Measurements from ENCODE around the gene PRMT2. TPM values are rescaled to one million over a fixed set of nuclear protein-coding genes. Genes with fewer than 3 reads are reported as not detected.

The PRMT2 gene
- total RNA-seq, 2 donors from 2014 or later = 73.6 to 87.1 TPM

DNA sequence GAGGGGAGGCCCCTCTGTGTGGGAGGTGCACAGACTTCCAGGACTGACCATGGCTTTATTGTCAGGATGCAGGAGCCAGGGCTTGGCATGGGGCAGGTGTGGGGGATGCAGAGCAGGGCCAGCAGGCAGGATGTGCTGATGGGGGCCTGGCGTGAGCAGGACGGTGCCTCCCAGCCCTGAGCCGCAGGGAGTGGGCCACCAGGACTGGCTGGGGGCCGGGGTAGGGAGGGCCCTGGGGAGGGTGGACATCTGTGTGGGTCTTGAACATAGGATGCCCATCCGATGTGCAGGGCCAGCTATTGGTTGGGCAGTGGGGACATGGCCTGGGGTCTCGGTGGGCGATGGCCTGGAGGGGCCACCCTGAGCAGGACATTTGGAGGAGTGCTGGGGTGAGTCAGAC, 15.6 kb downstream of the PRMT2 start:
- Mint-ChIP-seq H3K9me3 (peaks cover 27% of the 10 kb centered on the region), H3K4me3 (no peak overlapping the region), H3K4me1 (peaks cover 12% of the 10 kb centered on the region), H3K27ac (peak overlapping the region; percentile 44), H3K36me3 (ENCODE audit: low read depth) (peaks cover 90% of the 10 kb centered on the region), H3K27me3 (ENCODE audit: insufficient read depth) (no peaks in the 10 kb centered on the region)
- peaks cover 85% of the 10 kb centered on the region for H3K36me3 ChIP-seq (ENCODE audit: control insufficient read depth, insufficient read depth, low read length)
- 97 to 98% methylated on average over 6 to 7 of the region's 7 CpGs for WGBS, 2 experiments (ENCODE audit: insufficient coverage in 1 of 2, insufficient read length in 1 of 2)
- no peak overlapping the region for H3K9ac ChIP-seq (ENCODE audit: extremely low read depth, low read length, poor library complexity, severe bottlenecking)
- DNase-seq = no peak
- no peaks in the 10 kb centered on the region for H3K4me1 ChIP-seq (ENCODE audit: control insufficient read depth, insufficient read depth, low read length)
- H3K9me3 ChIP-seq (ENCODE audit: control insufficient read depth, low read length) = peaks cover 34% of the 10 kb centered on the region
- no peak for TF ChIP-seq CTCF (conservative IDR thresholded peaks at IDR 0.05)
- no peak overlapping the region for H3K27ac ChIP-seq (ENCODE audit: low read depth, low read length)
- no peaks in the 10 kb centered on the region for H3K27me3 ChIP-seq (ENCODE audit: control insufficient read depth, insufficient read depth, low read length, poor library complexity, severe bottlenecking)
- H3K4me3 ChIP-seq (ENCODE audit: low read length) = no peak overlapping the region

- H3K4me1 Mint-ChIP-seq = peaks cover 12% of the 10 kb centered on the region
- no peaks in the 10 kb centered on the region for H3K27me3 ChIP-seq (ENCODE audit: control insufficient read depth, insufficient read depth, low read length, poor library complexity, severe bottlenecking)
- no peaks in the 10 kb centered on the region for H3K4me1 ChIP-seq (ENCODE audit: control insufficient read depth, insufficient read depth, low read length)
- no peaks in the 10 kb centered on the region for H3K27me3 Mint-ChIP-seq (ENCODE audit: insufficient read depth)
- no peak for TF ChIP-seq CTCF (conservative IDR thresholded peaks at IDR 0.05)
- H3K9me3 ChIP-seq (ENCODE audit: control insufficient read depth, low read length) = peaks cover 44% of the 10 kb centered on the region
- H3K9me3 Mint-ChIP-seq = peaks cover 33% of the 10 kb centered on the region
- H3K27ac Mint-ChIP-seq = no peak overlapping the region
- H3K4me3 Mint-ChIP-seq = no peak overlapping the region
- H3K36me3 Mint-ChIP-seq (ENCODE audit: low read depth) = peaks cover 84% of the 10 kb centered on the region
- no peak overlapping the region for H3K9ac ChIP-seq (ENCODE audit: extremely low read depth, low read length, poor library complexity, severe bottlenecking)
- DNase-seq = no peak
- H3K27ac ChIP-seq (ENCODE audit: low read depth, low read length) = no peak overlapping the region
- no peak overlapping the region for H3K4me3 ChIP-seq (ENCODE audit: low read length)
- H3K36me3 ChIP-seq (ENCODE audit: control insufficient read depth, insufficient read depth, low read length) = peaks cover 82% of the 10 kb centered on the region
Measured at GRCh38 chr21:46655230-46655629, 19.8 kb downstream of the PRMT2 start.

- H3K4me3 Mint-ChIP-seq = no peak overlapping the region
- Histone ChIP-seq H3K27ac (ENCODE audit: low read depth, low read length) (no peak overlapping the region), H3K4me1 (ENCODE audit: control insufficient read depth, insufficient read depth, low read length) (no peaks in the 10 kb centered on the region), H3K9me3 (ENCODE audit: control insufficient read depth, low read length) (peaks cover 44% of the 10 kb centered on the region), H3K36me3 (ENCODE audit: control insufficient read depth, insufficient read depth, low read length) (peaks cover 78% of the 10 kb centered on the region), H3K4me3 (ENCODE audit: low read length) (no peak overlapping the region), H3K27me3 (ENCODE audit: control insufficient read depth, insufficient read depth, low read length, poor library complexity, severe bottlenecking) (no peaks in the 10 kb centered on the region), H3K9ac (ENCODE audit: extremely low read depth, low read length, poor library complexity, severe bottlenecking) (no peak overlapping the region)
- H3K9me3 Mint-ChIP-seq = peaks cover 34% of the 10 kb centered on the region
- no peak for DNase-seq
- no peak for TF ChIP-seq CTCF (conservative IDR thresholded peaks at IDR 0.05)
- 96% methylated on average over 1 of the region's 1 CpG; no CpG with 5 or more reads in 1 of the 2 experiments for WGBS, 2 experiments (ENCODE audit: insufficient coverage in 1 of 2, insufficient read length in 1 of 2)
- no peaks in the 10 kb centered on the region for H3K27me3 Mint-ChIP-seq (ENCODE audit: insufficient read depth)
- H3K27ac Mint-ChIP-seq = no peak overlapping the region
- H3K4me1 Mint-ChIP-seq = peaks cover 6% of the 10 kb centered on the region
- peaks cover 74% of the 10 kb centered on the region for H3K36me3 Mint-ChIP-seq (ENCODE audit: low read depth)
Measured at GRCh38 chr21:46656820-46657219, 21.3 kb downstream of the PRMT2 start.

Measured in endodermal cell (in vitro differentiated cells).